NCI-H1092 (cell line): ENCODE data around the gene LCN2.

ENCODE experiments used
- DNase-seq: peaks from one replicate; lab custom pipeline; 2025; lab: John Stamatoyannopoulos, UW

LCN2 gene

GRCh38 chr9:128114326-128115186 lies 34.7 kb upstream of the LCN2 start:
- no peak for DNase-seq

- no peak for DNase-seq
These were observed 33.8 kb upstream of the LCN2 start for GRCh38 chr9:128115187-128116103.

GRCh38 chr9:128116104-128117083 lies 32.9 kb upstream of the LCN2 start:
- DNase-seq, result no peak

GRCh38 chr9:128117613-128118471 lies 31.4 kb upstream of the LCN2 start:
- DNase-seq, result peak; percentile 88

- no peak for DNase-seq
These were observed 30.8 kb upstream of the LCN2 start for GRCh38 chr9:128118472-128118857.

- DNase-seq, result no peak
These were observed 30.1 kb upstream of the LCN2 start for GRCh38 chr9:128118971-128119665.

- no peak for DNase-seq
These were observed 29.1 kb upstream of the LCN2 start for GRCh38 chr9:128120061-128120740.

- no peak for DNase-seq
These were observed 28.4 kb upstream of the LCN2 start for GRCh38 chr9:128120741-128121465.

GRCh38 chr9:128121466-128121810 lies 27.8 kb upstream of the LCN2 start:
- no peak for DNase-seq

GRCh38 chr9:128121924-128122808 lies 27.1 kb upstream of the LCN2 start:
- DNase-seq, result no peak

GRCh38 chr9:128122809-128123175 lies 26.5 kb upstream of the LCN2 start:
- DNase-seq, result no peak

GRCh38 chr9:128123451-128124080 lies 25.7 kb upstream of the LCN2 start:
- DNase-seq, result no peak

GRCh38 chr9:128124451-128124850 lies 24.8 kb upstream of the LCN2 start:
- DNase-seq, result no peak

GRCh38 chr9:128124873-128125579 lies 24.2 kb upstream of the LCN2 start:
- no peak for DNase-seq

GRCh38 chr9:128125580-128126354 lies 23.5 kb upstream of the LCN2 start:
- DNase-seq, result no peak

- DNase-seq, result peak; percentile 63
These were observed 21.7 kb upstream of the LCN2 start, which contains the start of gene PTGES2 for GRCh38 chr9:128127568-128127989. TSS of gene PTGES2 (minus strand) at chr9:128127729. CDS start at chr9:128127717, 12 bp downstream.
